ENCODE results near the gene FBXO36.

Gene FBXO36

DNA sequence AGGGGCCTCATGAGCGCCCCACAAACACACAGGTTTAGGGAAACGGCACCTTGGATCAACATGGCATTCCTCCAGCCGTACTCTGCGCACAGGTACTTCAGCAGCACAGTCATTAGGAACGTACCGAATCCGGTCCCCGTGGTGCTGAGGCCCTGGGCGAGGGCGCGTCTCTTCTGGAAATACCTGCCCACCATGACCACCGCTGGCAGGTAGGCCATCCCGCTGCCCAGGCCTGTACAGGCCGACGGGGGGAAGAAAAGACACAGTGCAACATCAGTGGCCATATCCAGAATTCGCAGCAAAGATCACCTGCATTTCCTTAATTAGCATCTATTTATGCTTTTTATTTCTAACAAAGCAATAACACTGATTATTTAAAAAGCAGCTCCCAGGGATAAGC is 124.2 kb downstream of the FBXO36 start:
- no peak overlapping the region for H3K9ac ChIP-seq (ENCODE audit: low read length)
- no peaks in the 10 kb centered on the region for H3K36me3 ChIP-seq (ENCODE audit: control insufficient read depth, insufficient read depth, low read length)
- H3K4me3 ChIP-seq (ENCODE audit: low read depth, low read length) = no peak overlapping the region
- H3K4me1 ChIP-seq (ENCODE audit: control insufficient read depth, insufficient read depth, low read length) = no peaks in the 10 kb centered on the region
- H3K27me3 ChIP-seq (ENCODE audit: control insufficient read depth, insufficient read depth, low read length) = no peaks in the 10 kb centered on the region
- H3K9me3 ChIP-seq (ENCODE audit: control insufficient read depth, insufficient read depth, low read depth, low read length) = no peaks in the 10 kb centered on the region
- H3K27ac ChIP-seq (ENCODE audit: low read depth, low read length) = no peak overlapping the region

GRCh38 chr2:230048010-230048671 is 125.8 kb downstream of the FBXO36 start:
- H3K9ac ChIP-seq (ENCODE audit: low read length) = no peak overlapping the region
- no peaks in the 10 kb centered on the region for H3K9me3 ChIP-seq (ENCODE audit: control insufficient read depth, insufficient read depth, low read depth, low read length)
- no peaks in the 10 kb centered on the region for H3K36me3 ChIP-seq (ENCODE audit: control insufficient read depth, insufficient read depth, low read length)
- H3K27ac ChIP-seq (ENCODE audit: low read depth, low read length) = no peak overlapping the region
- no peaks in the 10 kb centered on the region for H3K4me1 ChIP-seq (ENCODE audit: control insufficient read depth, insufficient read depth, low read length)
- H3K27me3 ChIP-seq (ENCODE audit: control insufficient read depth, insufficient read depth, low read length) = no peaks in the 10 kb centered on the region
- H3K4me3 ChIP-seq (ENCODE audit: low read depth, low read length) = no peak overlapping the region

DNA sequence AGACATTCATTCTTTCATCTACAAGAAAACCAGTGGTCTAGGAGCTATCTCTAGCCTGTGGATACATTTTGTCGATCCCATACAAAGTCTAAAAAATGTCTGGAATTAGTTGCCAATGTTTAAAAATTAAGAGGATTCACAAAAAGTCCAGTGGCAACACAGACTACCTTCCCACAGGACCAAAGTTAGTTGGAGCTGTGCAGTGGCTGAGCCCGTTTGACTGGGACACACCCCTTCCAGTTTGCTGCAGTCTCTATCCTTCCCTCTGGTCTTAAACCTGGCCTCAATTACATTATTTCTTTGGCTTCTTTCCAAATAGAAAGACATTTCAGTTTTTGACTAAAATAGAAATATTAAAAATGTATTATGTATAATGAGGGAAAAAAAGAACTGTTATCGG is 127.8 kb downstream of the FBXO36 start:
- Histone ChIP-seq H3K4me3 (ENCODE audit: low read depth, low read length) (no peak overlapping the region), H3K27ac (ENCODE audit: low read depth, low read length) (no peak overlapping the region), H3K9ac (ENCODE audit: low read length) (no peak overlapping the region), H3K4me1 (ENCODE audit: control insufficient read depth, insufficient read depth, low read length) (no peaks in the 10 kb centered on the region), H3K9me3 (ENCODE audit: control insufficient read depth, insufficient read depth, low read depth, low read length) (no peaks in the 10 kb centered on the region), H3K36me3 (ENCODE audit: control insufficient read depth, insufficient read depth, low read length) (no peaks in the 10 kb centered on the region), H3K27me3 (ENCODE audit: control insufficient read depth, insufficient read depth, low read length) (no peaks in the 10 kb centered on the region)

GRCh38 chr2:230052299-230052698 is 130.0 kb downstream of the FBXO36 start:
- no peaks in the 10 kb centered on the region for H3K9me3 ChIP-seq (ENCODE audit: control insufficient read depth, insufficient read depth, low read depth, low read length)
- H3K4me1 ChIP-seq (ENCODE audit: control insufficient read depth, insufficient read depth, low read length) = no peaks in the 10 kb centered on the region
- H3K36me3 ChIP-seq (ENCODE audit: control insufficient read depth, insufficient read depth, low read length) = no peaks in the 10 kb centered on the region
- no peaks in the 10 kb centered on the region for H3K27me3 ChIP-seq (ENCODE audit: control insufficient read depth, insufficient read depth, low read length)
- no peak overlapping the region for H3K27ac ChIP-seq (ENCODE audit: low read depth, low read length)
- H3K4me3 ChIP-seq (ENCODE audit: low read depth, low read length) = no peak overlapping the region
- no peak overlapping the region for H3K9ac ChIP-seq (ENCODE audit: low read length)

DNA sequence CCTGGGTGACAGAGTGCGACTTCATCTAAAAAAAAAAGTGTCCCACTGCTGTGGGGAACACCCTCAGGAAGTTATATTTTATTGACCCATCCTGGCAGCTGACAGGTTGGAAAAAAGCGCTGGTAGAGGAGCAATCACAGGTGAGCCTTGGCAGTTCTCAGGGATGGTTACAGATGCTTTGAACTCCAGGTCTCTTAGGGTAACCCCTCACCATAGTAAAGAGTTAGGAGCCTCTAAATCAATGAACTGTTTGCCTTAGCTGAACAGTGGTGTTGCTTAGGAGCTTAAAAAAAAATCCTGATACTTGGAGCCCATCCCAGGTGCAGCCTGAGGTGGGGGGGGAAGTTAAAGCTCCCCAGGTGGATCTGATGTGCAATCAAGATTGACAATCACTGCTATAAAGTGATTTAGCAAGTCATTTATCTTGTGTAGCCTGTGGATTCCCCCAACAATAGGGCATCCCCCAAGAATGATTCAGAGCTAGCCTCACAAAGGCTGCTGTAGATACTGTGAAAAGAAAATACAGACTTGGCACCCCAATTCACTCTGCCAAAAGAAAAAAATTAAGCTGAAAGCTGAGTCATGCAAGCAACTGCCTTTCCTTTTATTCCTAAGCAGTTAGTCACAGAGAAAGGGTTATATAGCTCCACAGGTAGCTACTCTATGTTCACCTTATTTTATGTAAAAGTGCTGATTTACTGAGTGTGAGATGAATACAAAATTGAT is 131.6 kb downstream of the FBXO36 start:
- Histone ChIP-seq H3K4me3 (ENCODE audit: low read depth, low read length) (no peak overlapping the region), H3K27ac (ENCODE audit: low read depth, low read length) (no peak overlapping the region), H3K4me1 (ENCODE audit: control insufficient read depth, insufficient read depth, low read length) (no peaks in the 10 kb centered on the region), H3K9me3 (ENCODE audit: control insufficient read depth, insufficient read depth, low read depth, low read length) (no peaks in the 10 kb centered on the region), H3K27me3 (ENCODE audit: control insufficient read depth, insufficient read depth, low read length) (no peaks in the 10 kb centered on the region), H3K36me3 (ENCODE audit: control insufficient read depth, insufficient read depth, low read length) (no peaks in the 10 kb centered on the region), H3K9ac (ENCODE audit: low read length) (no peak overlapping the region)

- H3K4me3 ChIP-seq (ENCODE audit: low read depth, low read length) = no peak overlapping the region
- no peaks in the 10 kb centered on the region for H3K36me3 ChIP-seq (ENCODE audit: control insufficient read depth, insufficient read depth, low read length)
- no peaks in the 10 kb centered on the region for H3K27me3 ChIP-seq (ENCODE audit: control insufficient read depth, insufficient read depth, low read length)
- no peaks in the 10 kb centered on the region for H3K4me1 ChIP-seq (ENCODE audit: control insufficient read depth, insufficient read depth, low read length)
- no peak overlapping the region for H3K27ac ChIP-seq (ENCODE audit: low read depth, low read length)
- H3K9ac ChIP-seq (ENCODE audit: low read length) = no peak overlapping the region
- H3K9me3 ChIP-seq (ENCODE audit: control insufficient read depth, insufficient read depth, low read depth, low read length) = no peaks in the 10 kb centered on the region
Observed at GRCh38 chr2:230060672-230061293, 138.5 kb downstream of the FBXO36 start.
